ENCODE measurements around the gene CHRFAM7A.
"Not testable (repeated sequence)": the region's sequence is repeated elsewhere in the genome, so short reads cannot be mapped to it uniquely, and the experiment has no call there.

GRCh38 chr15:30368271-30368670 is 25.1 kb downstream of the CHRFAM7A start:
- TF ChIP-seq, protein P1, sequence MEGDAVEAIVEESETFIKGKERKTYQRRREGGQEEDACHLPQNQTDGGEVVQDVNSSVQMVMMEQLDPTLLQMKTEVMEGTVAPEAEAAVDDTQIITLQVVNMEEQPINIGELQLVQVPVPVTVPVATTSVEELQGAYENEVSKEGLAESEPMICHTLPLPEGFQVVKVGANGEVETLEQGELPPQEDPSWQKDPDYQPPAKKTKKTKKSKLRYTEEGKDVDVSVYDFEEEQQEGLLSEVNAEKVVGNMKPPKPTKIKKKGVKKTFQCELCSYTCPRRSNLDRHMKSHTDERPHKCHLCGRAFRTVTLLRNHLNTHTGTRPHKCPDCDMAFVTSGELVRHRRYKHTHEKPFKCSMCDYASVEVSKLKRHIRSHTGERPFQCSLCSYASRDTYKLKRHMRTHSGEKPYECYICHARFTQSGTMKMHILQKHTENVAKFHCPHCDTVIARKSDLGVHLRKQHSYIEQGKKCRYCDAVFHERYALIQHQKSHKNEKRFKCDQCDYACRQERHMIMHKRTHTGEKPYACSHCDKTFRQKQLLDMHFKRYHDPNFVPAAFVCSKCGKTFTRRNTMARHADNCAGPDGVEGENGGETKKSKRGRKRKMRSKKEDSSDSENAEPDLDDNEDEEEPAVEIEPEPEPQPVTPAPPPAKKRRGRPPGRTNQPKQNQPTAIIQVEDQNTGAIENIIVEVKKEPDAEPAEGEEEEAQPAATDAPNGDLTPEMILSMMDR (IDR thresholded peaks at IDR 0.05), result not testable (repeated sequence)
- TF ChIP-seq EP300 (IDR thresholded peaks at IDR 0.05), result not testable (repeated sequence)
